ENCODE results near the gene OR2Z1. TPM values are rescaled to one million over a fixed set of nuclear protein-coding genes. Genes with fewer than 3 reads are reported as not detected.

OR2Z1 gene
- total RNA-seq, 6 experiments from 2014 or later = not detected

DNA sequence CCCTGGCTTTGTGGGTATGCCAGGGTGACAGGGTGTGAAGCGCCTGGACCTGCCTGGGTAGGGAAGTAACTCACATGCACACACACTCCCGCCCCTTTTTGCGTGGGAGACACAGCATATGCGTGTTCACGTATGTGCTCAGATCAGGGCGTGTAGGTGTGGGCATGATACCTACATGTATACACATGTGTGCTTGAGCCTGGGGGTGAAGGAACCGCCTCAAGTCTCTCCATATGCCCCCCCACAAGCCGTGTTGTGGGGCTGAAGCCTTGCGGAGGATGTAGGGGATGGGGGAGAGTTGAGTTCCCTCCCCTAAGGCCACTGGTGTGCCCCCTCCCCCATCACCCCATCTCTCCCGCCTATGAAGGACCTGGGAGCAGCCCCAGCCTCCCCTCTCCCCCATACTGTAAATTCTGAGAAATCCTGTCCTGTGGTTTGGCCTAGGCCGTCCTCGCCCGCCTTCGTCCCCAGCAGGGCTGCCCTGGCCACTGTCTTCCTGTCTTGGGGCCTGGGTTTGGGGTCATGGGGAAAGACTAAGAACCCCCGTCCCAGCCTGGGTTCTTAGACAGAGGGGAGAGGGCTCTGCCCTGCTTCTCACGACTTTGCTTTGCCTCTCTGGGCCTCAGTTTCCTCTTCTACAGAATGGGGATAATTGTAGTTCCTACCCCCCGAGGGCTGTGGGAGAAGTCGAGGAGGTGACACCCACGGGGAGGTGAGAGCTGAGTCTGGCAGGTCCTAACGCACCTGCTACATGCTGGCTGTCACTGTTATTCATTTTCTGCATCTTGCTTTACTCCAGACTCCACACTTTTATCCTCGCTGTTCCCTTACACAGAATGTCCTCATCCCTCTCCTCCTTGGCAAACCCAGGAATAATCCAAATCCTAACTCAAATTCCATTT is 37.2 kb upstream of the OR2Z1 start:
- no peaks in the 10 kb centered on the region for H3K9me3 ChIP-seq
- WGBS (ENCODE audit: insufficient coverage, low coverage, low lambda C conversion rate, missing lambda C conversion rate) = 51% methylated on average over 7 of the region's 21 CpGs
- intact Hi-C loops (cut with DNase I) = no loop called here
- H3K4me1 ChIP-seq = no peaks in the 10 kb centered on the region
- TF ChIP-seq POLR2A (IDR thresholded peaks at IDR 0.05) = no peak
- TF ChIP-seq, protein P1, sequence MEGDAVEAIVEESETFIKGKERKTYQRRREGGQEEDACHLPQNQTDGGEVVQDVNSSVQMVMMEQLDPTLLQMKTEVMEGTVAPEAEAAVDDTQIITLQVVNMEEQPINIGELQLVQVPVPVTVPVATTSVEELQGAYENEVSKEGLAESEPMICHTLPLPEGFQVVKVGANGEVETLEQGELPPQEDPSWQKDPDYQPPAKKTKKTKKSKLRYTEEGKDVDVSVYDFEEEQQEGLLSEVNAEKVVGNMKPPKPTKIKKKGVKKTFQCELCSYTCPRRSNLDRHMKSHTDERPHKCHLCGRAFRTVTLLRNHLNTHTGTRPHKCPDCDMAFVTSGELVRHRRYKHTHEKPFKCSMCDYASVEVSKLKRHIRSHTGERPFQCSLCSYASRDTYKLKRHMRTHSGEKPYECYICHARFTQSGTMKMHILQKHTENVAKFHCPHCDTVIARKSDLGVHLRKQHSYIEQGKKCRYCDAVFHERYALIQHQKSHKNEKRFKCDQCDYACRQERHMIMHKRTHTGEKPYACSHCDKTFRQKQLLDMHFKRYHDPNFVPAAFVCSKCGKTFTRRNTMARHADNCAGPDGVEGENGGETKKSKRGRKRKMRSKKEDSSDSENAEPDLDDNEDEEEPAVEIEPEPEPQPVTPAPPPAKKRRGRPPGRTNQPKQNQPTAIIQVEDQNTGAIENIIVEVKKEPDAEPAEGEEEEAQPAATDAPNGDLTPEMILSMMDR (IDR thresholded peaks at IDR 0.05) = no peak
- H3K27me3 ChIP-seq = no peaks in the 10 kb centered on the region
- no peaks in the 10 kb centered on the region for H3K36me3 ChIP-seq
- H3K4me3 ChIP-seq = no peak overlapping the region
- DNase-seq = no peak
- H3K27ac ChIP-seq = no peak overlapping the region
- peak in 1 of 4 donors; percentile 40 for ATAC-seq

DNA sequence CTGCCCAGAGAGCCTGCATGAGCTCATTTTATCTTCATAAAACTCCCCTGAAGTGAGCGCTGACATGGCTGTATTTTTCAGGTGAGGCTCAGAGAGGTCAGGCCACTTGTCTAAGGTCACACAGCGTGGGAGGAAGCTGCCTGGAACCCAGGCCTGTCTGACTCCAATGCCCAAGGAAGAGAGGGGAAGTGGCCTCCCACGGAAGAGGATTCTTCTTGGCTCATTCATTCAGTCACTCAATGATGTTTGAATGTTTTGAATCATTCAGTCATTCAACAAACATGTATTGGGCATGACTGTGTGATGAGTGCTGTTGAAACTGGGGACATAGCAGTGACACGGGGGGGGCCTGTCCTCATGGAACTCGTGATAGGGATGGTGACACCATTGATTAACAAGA is 34.9 kb upstream of the OR2Z1 start:
- Histone ChIP-seq H3K27ac (no peak overlapping the region), H3K9me3 (no peaks in the 10 kb centered on the region), H3K36me3 (no peaks in the 10 kb centered on the region), H3K4me1 (no peaks in the 10 kb centered on the region), H3K4me3 (no peak overlapping the region), H3K27me3 (no peaks in the 10 kb centered on the region)
- ATAC-seq (no peak), DNase-seq (no peak)
- no peak for TF ChIP-seq POLR2A (IDR thresholded peaks at IDR 0.05)
- TF ChIP-seq, protein P1 (IDR thresholded peaks at IDR 0.05) = no peak
- intact Hi-C loops (cut with DNase I) = no loop called here
- WGBS (ENCODE audit: insufficient coverage, low coverage, low lambda C conversion rate, missing lambda C conversion rate) = 22% methylated on average over 5 of the region's 5 CpGs

DNA sequence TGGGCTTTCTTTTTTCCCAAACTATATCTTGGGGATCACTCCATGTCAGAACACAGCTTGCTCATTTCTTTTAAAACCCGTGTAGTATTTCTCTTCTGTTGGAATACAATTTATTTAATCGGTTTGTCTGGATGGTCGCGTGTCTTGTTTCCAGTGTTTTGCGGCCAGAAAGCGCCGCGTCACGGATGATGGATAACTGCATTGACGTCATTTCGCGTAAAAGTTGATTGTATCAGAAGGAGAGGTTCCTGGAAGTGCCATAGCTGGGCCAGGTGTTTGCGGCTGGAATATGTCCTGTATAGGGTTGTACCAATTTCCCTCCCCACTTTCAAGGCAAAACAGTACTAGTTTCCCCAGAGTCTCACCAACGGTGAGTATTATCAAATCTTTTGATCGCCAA is 32.5 kb upstream of the OR2Z1 start:
- intact Hi-C loops (cut with DNase I) = no loop called here
- H3K9me3 ChIP-seq = no peaks in the 10 kb centered on the region
- H3K4me3 ChIP-seq = no peak overlapping the region
- no peaks in the 10 kb centered on the region for H3K36me3 ChIP-seq
- DNase-seq = no peak
- no peaks in the 10 kb centered on the region for H3K4me1 ChIP-seq
- H3K27me3 ChIP-seq = no peaks in the 10 kb centered on the region
- ATAC-seq = no peak
- TF ChIP-seq, protein P1 (IDR thresholded peaks at IDR 0.05) = no peak
- no peak for TF ChIP-seq POLR2A (IDR thresholded peaks at IDR 0.05)
- no peak overlapping the region for H3K27ac ChIP-seq
- WGBS (ENCODE audit: insufficient coverage, low coverage, low lambda C conversion rate, missing lambda C conversion rate) = 78% methylated on average over 13 of the region's 15 CpGs

DNA sequence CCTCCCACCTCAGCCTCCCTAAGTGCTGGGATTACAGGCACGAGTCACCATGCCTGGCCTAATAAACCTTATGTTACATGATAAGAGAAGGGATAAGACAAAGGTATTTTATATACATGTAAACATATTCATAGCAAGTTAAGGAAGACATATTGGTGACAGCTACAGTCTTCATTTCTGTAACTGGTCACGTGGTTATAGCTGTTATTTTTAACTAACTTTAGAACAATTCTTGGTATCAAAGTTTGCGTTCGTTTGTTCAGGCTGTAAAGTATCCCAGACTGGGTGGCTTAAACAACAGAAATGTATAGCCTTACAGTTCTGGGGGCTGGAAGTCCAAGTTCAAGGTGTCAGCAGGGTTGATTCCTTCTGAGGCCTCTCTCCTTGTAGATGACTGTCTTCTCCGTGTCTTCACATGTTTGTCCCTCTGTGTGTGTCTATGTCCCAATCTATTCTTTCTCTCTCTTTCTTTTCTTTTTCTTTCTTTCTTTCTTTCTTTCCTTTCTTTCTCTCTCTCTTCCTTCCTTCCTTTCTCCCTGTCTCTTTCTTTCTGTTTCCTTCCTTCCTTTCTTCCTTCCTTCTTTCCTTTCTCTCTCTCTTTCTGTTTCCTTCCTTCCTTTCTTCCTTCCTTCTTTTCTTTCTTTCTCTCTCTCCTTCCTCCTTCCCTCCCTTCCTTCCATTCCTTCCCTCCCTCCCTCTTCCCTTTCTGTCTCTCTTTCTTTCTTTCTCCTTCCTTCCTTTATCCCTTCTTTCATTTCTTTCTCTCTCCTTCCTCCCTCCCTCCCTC is 30.5 kb upstream of the OR2Z1 start:
- H3K4me1 ChIP-seq = no peaks in the 10 kb centered on the region
- H3K36me3 ChIP-seq = no peaks in the 10 kb centered on the region
- TF ChIP-seq, protein P1 (IDR thresholded peaks at IDR 0.05) = no peak
- no peak for TF ChIP-seq POLR2A (IDR thresholded peaks at IDR 0.05)
- H3K27ac ChIP-seq = no peak overlapping the region
- H3K4me3 ChIP-seq = no peak overlapping the region
- H3K9me3 ChIP-seq = no peaks in the 10 kb centered on the region
- WGBS (ENCODE audit: insufficient coverage, low coverage, low lambda C conversion rate, missing lambda C conversion rate) = 39% methylated on average over 5 of the region's 5 CpGs
- no peaks in the 10 kb centered on the region for H3K27me3 ChIP-seq
- DNase-seq = no peak
- intact Hi-C loops (cut with DNase I) = no loop called here
- no peak for ATAC-seq
